ENCODE results near the gene FZD4.
"Not testable (repeated sequence)": the region's sequence is repeated elsewhere in the genome, so short reads cannot be mapped to it uniquely, and the experiment has no call there.

FZD4 gene

DNA sequence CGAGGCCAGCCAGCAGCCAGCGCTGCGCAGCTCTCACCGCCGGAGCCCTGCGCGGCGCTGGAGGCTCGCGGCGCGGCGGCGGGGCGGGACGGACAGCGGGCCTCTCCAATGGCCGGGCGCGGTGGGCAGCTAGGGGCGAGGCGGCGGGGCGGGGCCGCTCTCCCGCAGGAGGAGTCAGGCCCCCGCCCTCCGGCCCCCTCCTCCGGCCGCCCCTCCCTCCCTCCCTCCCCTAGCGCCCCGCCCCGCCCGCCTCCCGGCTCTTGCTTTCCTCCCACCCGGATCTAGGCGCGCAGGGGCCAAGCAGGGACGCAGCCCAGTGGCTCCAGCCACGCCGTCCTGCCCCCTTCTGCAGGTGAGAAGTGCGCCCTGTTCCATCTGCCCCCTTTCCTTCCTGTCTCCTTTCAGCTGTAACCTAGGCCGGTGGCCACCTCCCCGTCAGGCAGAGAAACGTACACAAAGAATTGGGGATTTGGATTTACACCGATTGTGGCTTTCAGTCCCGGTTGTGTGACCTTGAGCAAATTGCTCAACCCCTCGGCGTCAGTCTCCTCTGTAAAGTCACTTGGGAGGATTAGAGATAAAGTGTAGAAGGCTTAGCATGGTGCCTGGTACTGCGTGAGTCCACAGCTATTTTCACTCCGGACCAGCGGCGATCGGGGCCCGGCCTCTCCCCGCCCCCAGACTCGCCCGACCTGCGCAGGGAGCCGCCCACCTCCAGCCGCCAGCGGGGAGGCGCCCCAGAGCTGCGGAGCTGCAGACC lies at the start of gene FZD4:
Gene FZD4 (minus strand): TSS at position 35 of the 760 bp plus-strand sequence. CDS start 310 bp downstream, outside the sequence.
- H3K27ac Mint-ChIP-seq, result peak within 1 kb of the TSS; percentile 53
- no peaks in the 10 kb centered on the region for H3K9me3 Mint-ChIP-seq
- peaks cover 18% of the 10 kb centered on the region for H3K4me1 Mint-ChIP-seq
- peak; percentile 64 to 83 for DNase-seq (ENCODE audit: low spot score in 2 of 2)
- peak within 1 kb of the TSS; percentile 93 for H3K4me3 Mint-ChIP-seq
- no peaks in the 10 kb centered on the region for H3K36me3 Mint-ChIP-seq
- peak; percentile 96 for ATAC-seq

DNA sequence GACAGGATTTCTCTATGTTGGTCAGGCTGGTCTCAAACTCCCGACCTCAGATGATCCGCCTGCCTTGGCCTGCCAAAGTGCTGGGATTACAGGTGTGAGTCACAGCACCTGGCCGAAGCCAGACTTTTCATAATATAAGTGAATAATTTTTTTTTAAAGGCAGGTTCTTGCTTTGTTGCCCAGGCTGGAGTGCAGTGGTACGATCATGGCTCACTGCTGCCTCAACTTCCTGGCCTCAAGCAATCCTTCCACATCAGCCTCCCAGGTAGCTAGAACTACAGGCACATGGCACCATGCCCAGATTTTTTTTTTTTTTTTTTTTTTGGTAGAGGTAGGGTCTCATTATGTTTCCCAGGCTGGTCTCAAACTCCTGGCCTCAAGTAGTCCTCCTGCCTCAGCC lies 49.1 kb upstream of the FZD4 start:
- not testable (repeated sequence) for H3K4me3 Mint-ChIP-seq; H3K36me3 Mint-ChIP-seq; H3K9me3 Mint-ChIP-seq; H3K27ac Mint-ChIP-seq; DNase-seq (ENCODE audit: low spot score in 2 of 2); ATAC-seq; H3K4me1 Mint-ChIP-seq

DNA sequence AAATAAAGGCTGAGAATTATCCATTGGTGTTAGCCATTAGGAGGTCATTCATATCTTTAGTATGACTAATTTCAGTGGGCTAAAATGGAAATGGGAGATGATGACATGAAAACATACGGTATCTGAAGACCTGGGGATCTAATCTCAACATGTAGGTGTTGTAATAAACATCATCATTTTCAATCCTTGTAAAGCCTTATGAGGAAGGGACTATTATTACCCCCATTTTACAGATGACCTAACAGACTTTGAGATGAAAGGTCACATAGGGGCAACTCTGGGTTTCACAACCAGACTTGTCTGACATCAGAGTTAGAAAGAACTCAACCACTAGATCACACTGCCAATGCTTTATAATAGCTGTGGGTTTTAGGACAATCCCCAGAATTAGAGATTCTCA lies 47.7 kb upstream of the FZD4 start:
- no peak overlapping the region for H3K4me3 Mint-ChIP-seq
- ATAC-seq, result no peak
- no peak overlapping the region for H3K27ac Mint-ChIP-seq
- no peaks in the 10 kb centered on the region for H3K36me3 Mint-ChIP-seq
- H3K9me3 Mint-ChIP-seq, result no peaks in the 10 kb centered on the region
- no peak for DNase-seq (ENCODE audit: low spot score in 2 of 2)
- H3K4me1 Mint-ChIP-seq, result no peaks in the 10 kb centered on the region

DNA sequence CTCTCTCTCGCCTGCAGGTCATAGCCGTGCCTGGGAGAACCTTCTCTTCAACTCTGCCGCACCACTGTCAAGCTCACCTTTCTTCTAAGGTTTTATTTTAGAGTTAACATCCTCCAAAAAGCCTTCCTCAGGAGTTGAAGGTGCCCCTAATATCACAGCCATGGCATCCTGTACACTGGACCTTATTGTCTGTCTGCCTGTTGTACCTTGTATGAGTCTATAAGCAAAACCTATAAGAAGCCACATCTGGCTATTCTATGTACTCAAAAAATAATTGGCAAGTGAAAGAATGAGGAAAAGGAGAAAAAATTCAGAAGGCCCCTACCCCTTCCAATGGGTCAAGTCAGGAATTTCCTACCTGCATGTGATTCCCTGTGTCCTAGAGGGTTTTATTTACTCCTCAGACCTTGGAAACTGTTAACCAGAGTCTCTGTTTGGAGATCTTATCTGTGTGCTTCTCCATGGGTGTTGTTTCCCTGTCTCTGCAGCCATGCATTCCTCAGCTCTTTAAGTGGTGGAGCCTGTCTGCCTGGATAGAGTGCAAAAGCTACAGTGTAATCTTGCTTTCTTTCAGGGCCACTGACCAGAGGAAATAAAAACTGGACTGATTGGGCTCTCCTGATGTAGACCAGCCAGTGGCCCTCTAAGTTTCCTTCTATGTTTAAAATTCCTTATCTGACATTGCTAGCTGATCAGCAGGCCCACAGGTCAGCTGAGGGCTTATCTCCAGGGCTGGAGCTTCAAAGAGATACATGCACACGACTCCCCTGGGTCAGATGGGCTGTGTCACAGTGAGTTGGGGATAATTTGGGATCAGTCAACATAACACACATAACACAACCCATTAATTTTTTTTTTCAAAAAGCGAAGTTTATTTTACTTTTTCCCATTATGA lies 44.9 kb upstream of the FZD4 start:
- H3K36me3 Mint-ChIP-seq, result no peaks in the 10 kb centered on the region
- ATAC-seq (no peak), DNase-seq (ENCODE audit: low spot score in 2 of 2) (no peak)
- H3K27ac Mint-ChIP-seq, result no peak overlapping the region
- no peaks in the 10 kb centered on the region for H3K4me1 Mint-ChIP-seq
- no peak overlapping the region for H3K4me3 Mint-ChIP-seq
- H3K9me3 Mint-ChIP-seq, result no peaks in the 10 kb centered on the region

DNA sequence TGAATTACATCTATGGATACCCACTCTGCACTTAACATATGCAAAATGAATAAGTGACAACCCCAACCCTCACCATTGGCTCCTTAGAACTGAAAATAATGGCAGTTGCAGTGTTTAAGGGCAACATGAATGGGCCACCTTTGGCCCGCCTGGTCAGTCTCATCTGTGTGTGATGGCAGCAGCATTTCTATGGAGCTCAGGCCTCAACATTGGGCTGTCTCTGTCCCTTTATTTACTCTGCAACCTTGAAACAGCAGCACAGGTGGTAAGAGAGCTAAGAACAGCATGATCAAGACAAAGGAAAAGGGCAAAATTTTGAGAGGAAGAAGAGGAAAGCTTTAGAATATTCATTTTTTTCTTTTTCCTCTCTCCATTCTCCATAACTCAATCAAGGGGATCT lies 44.2 kb upstream of the FZD4 start:
- Mint-ChIP-seq H3K27ac (no peak overlapping the region), H3K4me3 (no peak overlapping the region), H3K9me3 (no peaks in the 10 kb centered on the region), H3K36me3 (no peaks in the 10 kb centered on the region), H3K4me1 (no peaks in the 10 kb centered on the region)
- no peak for ATAC-seq
- no peak for DNase-seq (ENCODE audit: low spot score in 2 of 2)

DNA sequence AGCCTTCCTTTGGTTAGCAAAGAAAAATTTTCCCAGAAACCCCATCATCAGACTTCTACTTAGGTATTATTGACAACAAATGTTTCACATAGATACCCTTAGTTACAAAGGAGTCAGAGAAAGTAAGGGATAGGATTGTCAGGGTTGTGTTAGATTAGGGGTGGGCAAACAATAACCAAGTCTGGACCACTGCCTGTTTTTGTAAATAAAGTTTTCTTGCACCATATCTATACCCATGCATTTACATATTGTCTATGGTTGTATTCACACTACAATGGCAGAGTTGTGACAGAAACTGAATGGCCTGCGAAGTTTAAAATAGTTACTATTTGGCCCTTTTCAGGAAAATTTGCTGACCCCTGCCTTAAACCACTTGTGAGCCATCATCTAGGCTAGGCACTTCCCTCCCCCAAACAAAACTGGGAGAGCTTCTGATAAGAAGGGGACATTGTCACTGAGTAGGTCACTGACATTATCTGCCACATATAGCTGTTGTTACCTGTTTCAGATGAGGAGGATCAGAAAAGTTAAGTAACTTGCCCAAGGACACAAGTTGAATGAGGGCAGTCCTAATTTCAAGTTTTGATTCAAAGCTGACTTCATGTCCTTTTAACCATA lies 41.9 kb upstream of the FZD4 start:
- Mint-ChIP-seq H3K4me1 (no peaks in the 10 kb centered on the region), H3K36me3 (no peaks in the 10 kb centered on the region), H3K9me3 (no peaks in the 10 kb centered on the region), H3K4me3 (no peak overlapping the region), H3K27ac (no peak overlapping the region)
- ATAC-seq (no peak), DNase-seq (ENCODE audit: low spot score in 2 of 2) (no peak)

DNA sequence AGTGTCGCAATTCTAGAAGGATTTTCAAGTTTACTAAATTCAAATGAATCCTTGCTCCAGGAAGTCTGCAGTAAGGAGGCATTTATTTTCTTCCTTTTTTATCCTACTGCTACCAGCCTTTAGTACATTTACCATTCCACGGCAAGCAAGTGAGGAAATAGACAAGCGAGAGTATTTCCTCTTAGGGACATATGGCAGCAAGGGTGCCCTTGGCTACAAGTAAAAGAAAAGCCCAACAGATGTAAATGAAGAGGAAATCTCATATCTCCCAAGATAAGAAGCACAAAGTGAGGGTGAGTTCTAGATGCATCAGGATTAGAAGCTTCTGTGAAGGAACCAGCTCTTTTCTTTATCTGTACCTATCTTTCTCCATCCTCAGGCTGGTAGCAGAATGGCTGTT lies 37.8 kb upstream of the FZD4 start:
- ATAC-seq, result no peak

DNA sequence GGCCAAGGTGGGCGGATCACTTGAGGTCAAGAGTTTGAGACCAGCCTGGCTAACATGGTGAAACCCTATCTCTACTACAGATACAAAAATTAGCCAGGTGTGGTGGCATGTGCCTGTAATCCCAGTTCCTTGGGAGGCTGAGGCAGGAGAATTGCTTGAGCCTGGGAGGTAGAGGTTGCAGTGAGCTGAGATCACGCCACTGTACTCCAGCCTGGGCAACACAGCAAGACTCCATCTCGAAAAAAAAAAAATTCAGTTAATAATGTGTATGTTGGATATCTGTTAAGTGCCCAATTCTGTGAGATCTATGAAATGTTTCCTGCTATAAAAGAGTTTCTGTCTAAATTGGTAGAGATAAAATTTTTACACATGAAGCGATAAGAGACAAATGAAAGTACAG lies 37.1 kb upstream of the FZD4 start:
- not testable (repeated sequence) for H3K36me3 Mint-ChIP-seq; H3K9me3 Mint-ChIP-seq; DNase-seq (ENCODE audit: low spot score in 2 of 2); H3K4me1 Mint-ChIP-seq; ATAC-seq; H3K4me3 Mint-ChIP-seq; H3K27ac Mint-ChIP-seq

More for the DNA sequence above, 37.8 kb upstream of the FZD4 start:
- no peak overlapping the region for H3K27ac Mint-ChIP-seq
- no peak for DNase-seq (ENCODE audit: low spot score in 2 of 2)
- H3K4me3 Mint-ChIP-seq, result no peak overlapping the region
- no peaks in the 10 kb centered on the region for H3K4me1 Mint-ChIP-seq
- H3K9me3 Mint-ChIP-seq, result no peaks in the 10 kb centered on the region
- no peaks in the 10 kb centered on the region for H3K36me3 Mint-ChIP-seq

DNA sequence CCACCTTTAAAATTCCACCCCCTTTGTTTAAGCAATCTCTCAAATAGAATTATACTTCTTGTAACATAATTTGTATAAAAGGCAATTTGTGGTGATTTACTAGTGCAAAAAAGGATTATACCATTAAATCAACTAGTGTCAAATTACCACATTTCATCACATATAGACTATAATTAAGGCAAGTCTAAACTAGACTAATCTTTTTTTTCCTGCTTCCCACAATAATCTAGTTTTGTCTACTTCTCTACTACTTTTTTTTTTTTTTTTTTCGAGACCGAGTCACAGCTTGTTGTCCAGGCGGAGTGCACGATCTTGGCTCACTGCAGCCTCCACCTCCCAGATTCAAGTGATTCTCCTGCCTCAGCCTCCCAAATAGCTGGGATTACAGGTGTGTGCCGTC lies 36.1 kb upstream of the FZD4 start:
- no peaks in the 10 kb centered on the region for H3K9me3 Mint-ChIP-seq
- ATAC-seq (no peak), DNase-seq (ENCODE audit: low spot score in 2 of 2) (no peak)
- H3K4me1 Mint-ChIP-seq, result no peaks in the 10 kb centered on the region
- H3K27ac Mint-ChIP-seq, result no peak overlapping the region
- no peak overlapping the region for H3K4me3 Mint-ChIP-seq
- H3K36me3 Mint-ChIP-seq, result no peaks in the 10 kb centered on the region

DNA sequence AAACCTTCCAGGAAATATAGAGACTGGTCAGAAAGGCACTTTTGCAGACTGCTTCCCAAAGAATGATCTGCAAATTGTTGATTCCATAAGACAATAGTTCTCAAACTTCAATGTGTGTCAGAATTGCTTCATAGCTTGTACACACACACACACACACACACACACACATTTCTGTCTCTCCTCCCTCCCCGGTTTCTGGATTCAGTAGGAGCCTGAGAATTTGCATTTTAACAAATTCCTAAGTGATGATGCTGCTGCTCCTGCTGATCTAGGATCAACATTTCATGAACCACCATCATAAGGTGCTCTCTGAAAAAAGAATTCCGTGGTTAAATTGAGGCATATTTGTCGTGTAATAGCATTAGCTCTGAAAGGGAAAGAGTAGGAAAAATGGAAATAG lies 35.3 kb upstream of the FZD4 start:
- H3K27ac Mint-ChIP-seq, result no peak overlapping the region
- no peak overlapping the region for H3K4me3 Mint-ChIP-seq
- no peaks in the 10 kb centered on the region for H3K36me3 Mint-ChIP-seq
- H3K4me1 Mint-ChIP-seq, result no peaks in the 10 kb centered on the region
- no peaks in the 10 kb centered on the region for H3K9me3 Mint-ChIP-seq
- no peak for DNase-seq (ENCODE audit: low spot score in 2 of 2)
- ATAC-seq, result no peak

DNA sequence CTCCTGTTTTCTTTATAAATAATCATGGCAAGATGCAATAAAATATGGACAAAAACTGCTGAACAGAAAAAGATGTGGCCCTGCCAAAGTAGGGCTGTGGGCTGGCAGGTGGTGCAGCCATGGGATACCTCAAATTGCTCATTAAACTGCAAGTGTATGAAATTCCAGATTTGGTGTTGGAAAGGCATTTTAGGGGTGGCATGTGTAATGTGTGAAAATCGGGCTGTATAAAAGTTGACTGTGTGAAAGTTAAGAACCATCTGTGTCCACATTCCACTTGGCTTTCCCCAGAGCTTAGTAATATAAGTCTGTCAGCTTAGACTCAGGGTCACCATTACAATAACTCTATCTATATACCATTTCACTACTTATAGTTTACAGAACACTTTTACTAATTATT lies 34.8 kb upstream of the FZD4 start:
- H3K9me3 Mint-ChIP-seq, result no peaks in the 10 kb centered on the region
- H3K4me3 Mint-ChIP-seq, result no peak overlapping the region
- ATAC-seq, result no peak
- DNase-seq (ENCODE audit: low spot score in 2 of 2), result no peak
- no peaks in the 10 kb centered on the region for H3K36me3 Mint-ChIP-seq
- no peak overlapping the region for H3K27ac Mint-ChIP-seq
- no peaks in the 10 kb centered on the region for H3K4me1 Mint-ChIP-seq

DNA sequence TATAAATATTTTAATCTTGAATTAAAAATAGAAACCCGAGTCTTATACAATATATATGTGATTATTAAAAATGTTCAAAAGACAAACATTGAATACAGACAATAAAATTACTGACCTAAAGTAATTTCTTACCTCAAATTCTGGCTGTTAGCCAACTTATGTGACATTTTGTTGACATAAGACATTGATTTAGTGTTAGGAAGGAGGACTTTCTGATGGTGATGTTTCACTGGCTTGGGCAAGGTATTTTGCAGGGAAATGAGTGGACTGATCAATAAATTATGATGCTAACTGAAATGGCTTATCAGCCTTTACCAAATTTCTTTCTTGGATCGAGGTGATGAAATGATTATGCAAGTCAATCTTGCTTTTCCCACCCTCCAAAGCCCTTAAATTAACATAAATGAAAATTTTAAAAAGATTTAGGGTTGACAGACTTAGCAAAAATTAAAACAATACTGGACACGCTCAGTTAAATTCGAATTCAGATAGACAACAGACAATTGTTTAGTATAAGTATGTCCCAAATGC lies 33.2 kb upstream of the FZD4 start:
- Mint-ChIP-seq H3K9me3 (no peaks in the 10 kb centered on the region), H3K36me3 (no peaks in the 10 kb centered on the region), H3K4me3 (no peak overlapping the region), H3K4me1 (no peaks in the 10 kb centered on the region), H3K27ac (no peak overlapping the region)
- ATAC-seq (no peak), DNase-seq (ENCODE audit: low spot score in 2 of 2) (no peak)

DNA sequence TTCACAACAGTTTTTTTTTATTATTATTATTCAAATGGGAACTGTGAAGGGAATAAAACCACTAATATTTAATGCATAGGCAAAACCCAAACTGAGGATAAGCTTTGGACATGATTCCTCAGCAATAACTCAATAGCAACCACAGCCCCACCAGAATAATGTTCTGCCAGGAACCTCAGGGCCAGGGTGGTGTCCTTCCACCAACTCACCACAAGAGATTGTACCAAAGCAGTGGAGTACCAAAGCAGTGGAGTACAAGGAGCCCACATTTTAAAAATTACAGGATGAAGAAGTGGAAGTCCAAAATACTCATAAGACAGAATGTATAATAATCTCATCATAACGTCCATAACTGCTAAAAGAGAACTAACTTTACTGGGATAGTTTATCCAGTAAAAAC lies 32.5 kb upstream of the FZD4 start:
- Mint-ChIP-seq H3K36me3 (no peaks in the 10 kb centered on the region), H3K4me3 (no peak overlapping the region), H3K27ac (no peak overlapping the region), H3K9me3 (no peaks in the 10 kb centered on the region), H3K4me1 (no peaks in the 10 kb centered on the region)
- DNase-seq (ENCODE audit: low spot score in 2 of 2) (no peak), ATAC-seq (no peak)

DNA sequence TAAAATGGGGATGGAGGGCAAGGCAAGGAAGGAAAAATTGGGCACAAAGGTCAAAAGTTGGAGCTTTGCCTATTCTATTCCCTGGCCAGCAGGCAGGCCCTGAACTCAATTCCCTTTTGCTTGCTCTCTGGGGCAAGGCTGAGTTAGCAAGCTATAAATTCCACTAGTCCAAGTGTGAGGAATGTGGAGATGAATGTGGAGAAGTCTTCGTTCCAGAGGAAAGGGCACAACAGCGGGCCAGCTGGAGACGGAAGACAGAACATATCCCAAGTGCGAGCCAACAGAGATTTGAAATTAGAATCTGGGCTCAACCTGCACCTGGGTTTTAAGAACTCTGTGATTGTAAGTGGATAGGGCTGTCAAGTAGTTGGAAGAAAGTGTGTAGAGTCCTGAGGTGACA lies 29.5 kb upstream of the FZD4 start:
- DNase-seq (ENCODE audit: low spot score in 2 of 2), result no peak
- Mint-ChIP-seq H3K27ac (no peak overlapping the region), H3K4me1 (no peaks in the 10 kb centered on the region), H3K4me3 (no peak overlapping the region), H3K36me3 (no peaks in the 10 kb centered on the region), H3K9me3 (no peaks in the 10 kb centered on the region)
- ATAC-seq, result no peak

DNA sequence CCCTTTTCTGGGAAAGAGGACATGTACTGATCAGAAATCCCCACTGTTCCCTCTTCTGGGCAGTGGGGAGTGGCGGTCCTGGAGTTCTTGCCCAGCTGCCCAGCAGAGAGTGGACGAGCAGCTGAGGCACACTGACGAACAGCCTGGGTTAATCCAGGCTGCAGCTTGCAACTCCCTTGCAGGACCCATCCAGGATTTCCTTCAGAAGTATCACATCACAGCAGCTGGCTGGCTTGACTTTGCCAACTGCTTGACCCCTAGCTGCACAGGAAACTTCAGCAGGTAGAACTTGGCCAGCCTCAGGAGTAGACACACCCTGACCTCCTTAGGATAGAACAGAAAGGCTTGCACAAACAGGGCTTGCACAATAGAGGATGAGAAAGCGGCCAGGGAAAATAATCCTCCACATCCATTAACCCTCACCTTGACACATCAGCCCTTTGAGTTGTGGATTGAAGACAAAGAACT lies 27.9 kb upstream of the FZD4 start:
- Mint-ChIP-seq H3K27ac (no peak overlapping the region), H3K9me3 (no peaks in the 10 kb centered on the region), H3K4me1 (no peaks in the 10 kb centered on the region), H3K36me3 (no peaks in the 10 kb centered on the region), H3K4me3 (no peak overlapping the region)
- ATAC-seq (no peak), DNase-seq (ENCODE audit: low spot score in 2 of 2) (no peak)
